ENCODE data around the gene ZNF764.

GRCh38 chr16:30524575-30525568, 33.3 kb downstream of the ZNF764 start:
- no peak for TF ChIP-seq POLR2A (IDR thresholded peaks at IDR 0.05)
- TF ChIP-seq CTCF (IDR thresholded peaks at IDR 0.05): no peak
